H54 (cell line): ENCODE data around the gene DOCK7.
A peak's percentile ranks its signal among the peaks of the same experiment; 100 is the strongest.

ENCODE experiments used
- DNase-seq: peaks from one replicate; pipeline ENCODE4 v3.0.0; 2011; ENCODE audit warnings: low spot score, mixed read lengths; ENCODE audit not compliant: insufficient read length
- FAIRE-seq: peaks from 3 replicates; lab custom pipeline; 2011; peaks lifted over from hg19 to GRCh38; lab: Jason Lieb, UNC
- POLR2A ChIP-seq: IDR thresholded peaks from 2 replicates; pipeline ENCODE4 v1.6.1; 2011; ENCODE audit warnings: low read depth, mild to moderate bottlenecking, low read length

DOCK7 gene

GRCh38 chr1:62426237-62426636, 261.9 kb downstream of the DOCK7 start:
- DNase-seq (no peak), FAIRE-seq (no peak)
- TF ChIP-seq POLR2A, result no peak

- no peak for TF ChIP-seq POLR2A
- FAIRE-seq (no peak), DNase-seq (no peak)
These were observed 263.1 kb downstream of the DOCK7 start for GRCh38 chr1:62425041-62425440.

- no peak for DNase-seq
- FAIRE-seq, result no peak
- TF ChIP-seq POLR2A, result no peak
These were observed 263.8 kb downstream of the DOCK7 start for GRCh38 chr1:62424411-62424810.

GRCh38 chr1:62423580-62424242, 264.5 kb downstream of the DOCK7 start:
- FAIRE-seq (no peak), DNase-seq (no peak)
- TF ChIP-seq POLR2A, result no peak

- TF ChIP-seq POLR2A, result no peak
- no peak for DNase-seq
- FAIRE-seq, result no peak
These were observed 268.0 kb downstream of the DOCK7 start for GRCh38 chr1:62420214-62420613.

- no peak for DNase-seq
- TF ChIP-seq POLR2A, result no peak
- FAIRE-seq, result no peak
These were observed 270.7 kb downstream of the DOCK7 start for GRCh38 chr1:62417351-62417999.

- FAIRE-seq, result no peak
- TF ChIP-seq POLR2A, result no peak
- DNase-seq, result no peak
These were observed 272.5 kb downstream of the DOCK7 start for GRCh38 chr1:62415687-62416086.

GRCh38 chr1:62407398-62408009, 280.7 kb downstream of the DOCK7 start:
- DNase-seq (peak; percentile 23), FAIRE-seq (no peak)
- TF ChIP-seq POLR2A, result no peak

- no peak for TF ChIP-seq POLR2A
- no peak for DNase-seq
- no peak for FAIRE-seq
These were observed 281.6 kb downstream of the DOCK7 start for GRCh38 chr1:62406576-62406975.

GRCh38 chr1:62405247-62405646, 282.9 kb downstream of the DOCK7 start:
- no peak for TF ChIP-seq POLR2A
- FAIRE-seq, result no peak
- no peak for DNase-seq
